GM12878 (cell line): ENCODE results near the gene SOBP. TPM values are rescaled to one million over a fixed set of nuclear protein-coding genes. Genes with fewer than 3 reads are reported as not detected.

Source experiments
- ATAC-seq: fragments of 200-7000 bp; cut with Tn5 transposase; 3 replicates; pipeline ENCODE4 v1.9.1; 2020; ENCODE audit warnings: mild to moderate bottlenecking, moderate library complexity
- BruUV-seq: library from RNA; stranded (reverse); fragments of 400-500 nt; replicated peaks from 2 replicates; lab custom pipeline; 2021; lab: Mats Ljungman, UMichigan
- CTCF ChIA-PET: fragments of 300-600 bp; sonication (Branson Sonifier 250); formaldehyde crosslinking; extraction: SDS; loops from one replicate; lab custom pipeline; 2021; ENCODE audit warnings: inconsistent platforms; lab: Yijun Ruan, JAX
- POLR2A ChIA-PET: fragments of 350-600 bp; formaldehyde crosslinking; extraction: SDS; loops from one replicate; lab custom pipeline; 2021; ENCODE audit warnings: inconsistent platforms; lab: Charles Lee
- RAD21 ChIA-PET: fragments of 300-600 bp; sonication (Branson Sonifier 250); formaldehyde crosslinking; loops from one replicate; lab custom pipeline; 2023; ENCODE audit warnings: antibody characterized with exemption; ENCODE audit not compliant: unreplicated experiment; lab: Charles Lee
- SMC1A ChIA-PET: fragments of 300-600 bp; sonication (Branson Sonifier 250); formaldehyde crosslinking; loops from one replicate; lab custom pipeline; 2023; ENCODE audit not compliant: unreplicated experiment, uncharacterized antibody; lab: Charles Lee
- DNase-seq: peaks from one replicate; pipeline ENCODE4 v3.0.0-alpha.2; 2011; ENCODE audit warnings: low read depth, low spot score
- FAIRE-seq: peaks from 3 replicates; lab custom pipeline; 2011; peaks lifted over from hg19 to GRCh38; lab: Jason Lieb, UNC
- H2AFZ ChIP-seq: 2 replicates; pipeline ENCODE4 v1.6.0; 2011; ENCODE audit warnings: low read depth, low read length, control low read depth; ENCODE audit not compliant: control insufficient read depth
- H3K27ac ChIP-seq: 2 replicates; pipeline ENCODE4 v1.5.1; 2011; ENCODE audit warnings: control low read depth; ENCODE audit not compliant: control insufficient read depth, insufficient read depth
- H3K27me3 ChIP-seq, 2 experiments: replicated peaks in 1 of 2; 2 replicates each; pipeline versions ENCODE4 v1.6.0 to v1.6.1; 2011; ENCODE audit warnings: low read length in 1 of 2; ENCODE audit not compliant: control insufficient read depth in 2 of 2, insufficient read depth in 2 of 2
- H3K36me3 ChIP-seq, 2 experiments: 2 replicates each; pipeline ENCODE4 v1.5.1; 2011; ENCODE audit warnings: low read length in 1 of 2; ENCODE audit not compliant: control insufficient read depth in 2 of 2, insufficient read depth in 2 of 2
- H3K4me1 ChIP-seq: 2 replicates; pipeline ENCODE4 v1.6.1; 2011; ENCODE audit warnings: mild to moderate bottlenecking, low read length, moderate library complexity, mixed read lengths; ENCODE audit not compliant: control insufficient read depth, insufficient read depth
- H3K4me2 ChIP-seq: 2 replicates; pipeline ENCODE4 v1.6.0; 2011; ENCODE audit warnings: control low read depth; ENCODE audit not compliant: control insufficient read depth, insufficient read depth
- H3K4me3 ChIP-seq: fragments of 200-600 bp; sonication (generic); 2 replicates; pipeline ENCODE4 v1.5.1; 2016
- H3K79me2 ChIP-seq: 2 replicates; pipeline ENCODE4 v1.6.0; 2011; ENCODE audit warnings: low read length; ENCODE audit not compliant: control insufficient read depth, insufficient read depth
- H3K9ac ChIP-seq: 2 replicates; pipeline ENCODE4 v1.8.0; 2011; ENCODE audit warnings: low read length, control low read depth, mixed read lengths; ENCODE audit not compliant: control insufficient read depth, insufficient read depth
- H3K9me3 ChIP-seq: replicated peaks from 3 replicates; pipeline ENCODE4 v1.5.1; 2011; ENCODE audit warnings: mild to moderate bottlenecking, low read length; ENCODE audit not compliant: control insufficient read depth, insufficient read depth
- H4K20me1 ChIP-seq: 2 replicates; pipeline ENCODE4 v1.6.0; 2011; ENCODE audit not compliant: control insufficient read depth, insufficient read depth
- ATF2 ChIP-seq: IDR thresholded peaks from 2 replicates; pipeline ENCODE4 v1.6.1; 2012; ENCODE audit warnings: low read length, inconsistent platforms
- ATF7 ChIP-seq: fragments of 450-650 bp; IDR thresholded peaks from 2 replicates; pipeline ENCODE4 v1.6.1; 2016; ENCODE audit warnings: low read depth, mild to moderate bottlenecking
- BACH1 ChIP-seq: fragments of 450-650 bp; IDR thresholded peaks from 2 replicates; pipeline ENCODE4 v1.6.1; 2017; ENCODE audit warnings: mild to moderate bottlenecking, borderline replicate concordance
- CBX5 ChIP-seq: sonication (generic); IDR thresholded peaks from 2 replicates; pipeline ENCODE4 v1.6.1; 2016; ENCODE audit warnings: low read depth, moderate library complexity, mild to moderate bottlenecking, inconsistent platforms
- CHD1 ChIP-seq: IDR thresholded peaks from 2 replicates; pipeline ENCODE4 v1.6.1; 2012; ENCODE audit warnings: low read depth, low read length, improper control_type of control experiment
- FOXM1 ChIP-seq: IDR thresholded peaks from 2 replicates; pipeline ENCODE4 v1.6.1; 2012; ENCODE audit warnings: low read depth, mild to moderate bottlenecking, inconsistent platforms, low read length, moderate library complexity
- HCFC1 ChIP-seq: fragments of 150-350 bp; IDR thresholded peaks from 2 replicates; pipeline ENCODE4 v1.6.1; 2014; ENCODE audit warnings: low read length
- IRF3 ChIP-seq: fragments of 450-650 bp; IDR thresholded peaks from 2 replicates; pipeline ENCODE4 v1.6.1; 2014; ENCODE audit warnings: mild to moderate bottlenecking
- MAX ChIP-seq: IDR thresholded peaks from 2 replicates; pipeline ENCODE4 v1.6.1; 2012; ENCODE audit warnings: low read depth, low read length, improper control_type of control experiment
- MXI1 ChIP-seq: fragments of 150-350 bp; IDR thresholded peaks from 2 replicates; pipeline ENCODE4 v1.6.1; 2011; ENCODE audit warnings: low read depth, mild to moderate bottlenecking, inconsistent platforms, low read length, improper control_type of control experiment
- NR2C1 ChIP-seq: fragments of 450-650 bp; IDR thresholded peaks from 2 replicates; pipeline ENCODE4 v1.6.1; 2017; ENCODE audit warnings: antibody characterized with exemption, mild to moderate bottlenecking, moderate library complexity
- POLR2AphosphoS5 ChIP-seq: IDR thresholded peaks from 2 replicates; pipeline ENCODE4 v1.6.1; 2011; ENCODE audit warnings: mild to moderate bottlenecking, low read length, inconsistent platforms
- TCF12 ChIP-seq: IDR thresholded peaks from 2 replicates; pipeline ENCODE4 v1.6.1; 2011; ENCODE audit warnings: low read depth, mild to moderate bottlenecking, low read length
- ZBED1 ChIP-seq: IDR thresholded peaks from 2 replicates; pipeline ENCODE4 v1.6.1; 2016; ENCODE audit warnings: borderline replicate concordance
- WGBS: methylation state at CpG from one replicate; pipeline ENCODE4 v1.1.6; 2016; ENCODE audit warnings: low lambda C conversion rate; ENCODE audit not compliant: insufficient replicate concordance, insufficient coverage; ENCODE audit errors: missing lambda C conversion rate; 5-methylcytosine and 5-hydroxymethylcytosine counted together
- in situ Hi-C: fragments of 300-500 bp; cut with MboI; formaldehyde crosslinking; loops from 9 replicates; pipeline ENCODE4 v1.14.3; 2018; ENCODE audit warnings: mixed read lengths
- intact Hi-C: fragments of 100-400 bp; cut with micrococcal nuclease; formaldehyde crosslinking; loops from one replicate; pipeline ENCODE4 v1.14.2; 2022; ENCODE audit not compliant: unreplicated experiment
- polyA plus RNA-seq, 11 experiments: library from polyadenylated mRNA; depleted of rRNA in 4 of 11; unstranded in 6 of 11; stranded (reverse) in 5 of 11; fragments of >200 nt; fragmentation: Nextera tagmentation in 4 of 11; fragmentation: Illumina TruSeq in 1 of 11; extraction: Ambion mirVana in 4 of 11; extraction: Trizol in 1 of 11; gene quantifications; 1 replicate in 1 of 11; 2 replicates in 10 of 11; pipeline versions ENCODE4 v1.2.1 to v1.2.3, GENCODE V29; 2011 to 2016; ENCODE audit warnings: inconsistent platforms in 2 of 11, missing spikeins in 2 of 11, low read depth in 1 of 11
- total RNA-seq, 4 experiments: library from RNA; depleted of rRNA in 3 of 4; stranded (reverse); fragments of >200 nt in 3 of 4; fragmentation: Illumina TruSeq in 1 of 4; extraction: Trizol in 1 of 4; gene quantifications; 2 replicates each; pipeline versions ENCODE4 v1.2.1 to v1.2.3, GENCODE V29; 2013 to 2021

SOBP gene
- total and polyA plus RNA-seq, 10 of the 15 experiments (the other 5 are each of a cell fraction or from before 2014, with no cell fraction given): 0.49 to 1.9 (median 0.78) TPM

GRCh38 chr6:107627969-107628368 lies 138.1 kb downstream of the SOBP start:
- no TSS peak for BruUV-seq
- H3K79me2 ChIP-seq: no peaks in the 10 kb centered on the region
- no peak overlapping the region for H3K27ac ChIP-seq
- FAIRE-seq (no peak), ATAC-seq (no peak), DNase-seq (no peak)
- intact Hi-C loops: no loop called here
- H3K4me3 ChIP-seq: no peak overlapping the region
- no peaks in the 10 kb centered on the region for H3K9me3 ChIP-seq
- no peak overlapping the region for H3K4me2 ChIP-seq
- POLR2A ChIA-PET: interaction anchor here (1.4 kb wide), 1 partner anchor 11 kb away, joined by 4 read pairs; no protein-coding TSS in a partner anchor
- H3K9ac ChIP-seq: no peak overlapping the region
- no peaks in the 10 kb centered on the region for H3K4me1 ChIP-seq
- H3K27me3 ChIP-seq: no peaks in the 10 kb centered on the region; a peak in 1 of 4 replicates
- in situ Hi-C loops: no loop called here
- no peaks in the 10 kb centered on the region for H4K20me1 ChIP-seq
- CTCF ChIA-PET: interaction anchor here (0.6 to 1.4 kb wide), 4 partner anchors 15 to 390 kb away, joined by 3 to 4 read pairs (median 3); no protein-coding TSS in a partner anchor
- no peak overlapping the region for H2AFZ ChIP-seq
- TF ChIP-seq ZBED1: no peak
- no peak for TF ChIP-seq NR2C1
- TF ChIP-seq BACH1: no peak
- no peak for TF ChIP-seq HCFC1
- TF ChIP-seq MXI1: no peak
- no peak for TF ChIP-seq CBX5
- no peak for TF ChIP-seq POLR2AphosphoS5
- TF ChIP-seq MAX: no peak
- TF ChIP-seq TCF12: no peak
- no peak for TF ChIP-seq CHD1
- no peak for TF ChIP-seq IRF3
- no peak for TF ChIP-seq FOXM1
- no peak for TF ChIP-seq ATF2
- no peak for TF ChIP-seq ATF7
- SMC1A ChIA-PET: interaction anchor here (0.9 to 2.3 kb wide), 3 partner anchors 13 to 39 kb away, joined by 3 to 5 read pairs (median 3); no protein-coding TSS in a partner anchor
- H3K36me3 ChIP-seq: no peaks in the 10 kb centered on the region
- WGBS: 46% methylated on average over 4 of the region's 4 CpGs
- RAD21 ChIA-PET: interaction anchor here (0.6 to 1.2 kb wide), 2 partner anchors 28 to 169 kb away, joined by 3 read pairs; no protein-coding TSS in a partner anchor
